ENCODE data around the gene KLHL3. TPM values are rescaled to one million over a fixed set of nuclear protein-coding genes. Genes with fewer than 3 reads are reported as not detected.
A peak's percentile ranks its signal among the peaks of the same experiment; 100 is the strongest.

Gene KLHL3
- total RNA-seq, 1 donor from 2014 or later, result 19.3 TPM

- peak; percentile 66 to 83 for DNase-seq (ENCODE audit: low read depth in 2 of 2)
Measured at GRCh38 chr5:137743031-137743640, 7.2 kb upstream of the KLHL3 start.

- DNase-seq (ENCODE audit: low read depth in 2 of 2), result no peak
Measured at GRCh38 chr5:137741718-137742117, 5.8 kb upstream of the KLHL3 start.

GRCh38 chr5:137739737-137740136 lies 3.8 kb upstream of the KLHL3 start:
- DNase-seq (ENCODE audit: low read depth in 2 of 2), result no peak

- no peak for DNase-seq (ENCODE audit: low read depth in 2 of 2)
Measured at GRCh38 chr5:137738947-137739346, 3.1 kb upstream of the KLHL3 start.

- DNase-seq (ENCODE audit: low read depth in 2 of 2), result peak in 1 of 2 donors; percentile 96
Measured at GRCh38 chr5:137737349-137738131, 1.7 kb upstream of the KLHL3 start.

GRCh38 chr5:137736496-137736895 lies 607 bp upstream of the KLHL3 start:
- no peak for DNase-seq (ENCODE audit: low read depth in 2 of 2)

GRCh38 chr5:137734962-137735554 lies 831 bp downstream of the KLHL3 start:
- DNase-seq (ENCODE audit: low read depth in 2 of 2), result peak in 1 of 2 donors; percentile 68

- peak in 1 of 2 donors; percentile 91 for DNase-seq (ENCODE audit: low read depth in 2 of 2)
Measured at GRCh38 chr5:137734331-137734730, 1.6 kb downstream of the KLHL3 start.

- DNase-seq (ENCODE audit: low read depth in 2 of 2), result peak in 1 of 2 donors; percentile 3
Measured at GRCh38 chr5:137733922-137734321, 2.0 kb downstream of the KLHL3 start.

GRCh38 chr5:137733006-137733405 lies 2.9 kb downstream of the KLHL3 start:
- peak in 1 of 2 donors; percentile 12 for DNase-seq (ENCODE audit: low read depth in 2 of 2)

- no peak for DNase-seq (ENCODE audit: low read depth in 2 of 2)
Measured at GRCh38 chr5:137731176-137731575, 4.7 kb downstream of the KLHL3 start.

GRCh38 chr5:137730336-137730735 lies 5.6 kb downstream of the KLHL3 start:
- no peak for DNase-seq (ENCODE audit: low read depth in 2 of 2)

GRCh38 chr5:137728048-137728447 lies 7.8 kb downstream of the KLHL3 start:
- peak in 1 of 2 donors; percentile 47 for DNase-seq (ENCODE audit: low read depth in 2 of 2)

- DNase-seq (ENCODE audit: low read depth in 2 of 2), result peak in 1 of 2 donors; percentile 35
Measured at GRCh38 chr5:137727623-137728022, 8.3 kb downstream of the KLHL3 start.

- no peak for DNase-seq (ENCODE audit: low read depth in 2 of 2)
Measured at GRCh38 chr5:137724251-137724650, 11.6 kb downstream of the KLHL3 start.

- no peak for DNase-seq (ENCODE audit: low read depth in 2 of 2)
Measured at GRCh38 chr5:137718611-137719010, 17.3 kb downstream of the KLHL3 start.

- DNase-seq (ENCODE audit: low read depth in 2 of 2), result no peak
Measured at GRCh38 chr5:137716337-137716736, 19.6 kb downstream of the KLHL3 start.

GRCh38 chr5:137715456-137715855 lies 20.4 kb downstream of the KLHL3 start:
- no peak for DNase-seq (ENCODE audit: low read depth in 2 of 2)

- peak in 1 of 2 donors; percentile 66 for DNase-seq (ENCODE audit: low read depth in 2 of 2)
Measured at GRCh38 chr5:137714946-137715345, 20.9 kb downstream of the KLHL3 start.

- no peak for DNase-seq (ENCODE audit: low read depth in 2 of 2)
Measured at GRCh38 chr5:137714494-137714893, 21.4 kb downstream of the KLHL3 start.

GRCh38 chr5:137712139-137712667 lies 23.7 kb downstream of the KLHL3 start:
- no peak for DNase-seq (ENCODE audit: low read depth in 2 of 2)

- DNase-seq (ENCODE audit: low read depth in 2 of 2), result no peak
Measured at GRCh38 chr5:137710086-137710485, 25.8 kb downstream of the KLHL3 start.
